Measurements from ENCODE around the gene SDK1.

Gene SDK1

DNA sequence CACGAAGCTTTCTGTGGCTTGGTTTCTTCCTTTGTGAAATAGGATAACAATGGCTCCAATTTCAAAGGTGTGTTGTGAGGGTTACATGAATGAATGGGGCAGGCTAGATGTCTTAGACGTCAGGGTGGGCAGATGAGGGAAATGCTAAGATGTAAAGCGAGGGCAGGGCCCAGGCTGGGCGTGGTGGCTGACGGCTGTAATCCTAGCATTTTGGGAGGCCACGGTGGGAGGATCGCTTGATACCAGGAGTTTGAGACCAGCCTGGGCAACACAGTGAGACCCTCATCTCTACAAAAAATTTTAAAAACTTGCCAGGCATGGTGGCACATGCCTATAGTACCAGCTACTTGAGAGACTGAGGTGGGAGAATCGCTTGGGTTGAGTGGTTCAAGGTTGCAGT is 773.4 kb downstream of the SDK1 start:
- Histone ChIP-seq H3K4me3 (no peak overlapping the region), H3K27ac (no peak overlapping the region)
- TF ChIP-seq, protein P1, sequence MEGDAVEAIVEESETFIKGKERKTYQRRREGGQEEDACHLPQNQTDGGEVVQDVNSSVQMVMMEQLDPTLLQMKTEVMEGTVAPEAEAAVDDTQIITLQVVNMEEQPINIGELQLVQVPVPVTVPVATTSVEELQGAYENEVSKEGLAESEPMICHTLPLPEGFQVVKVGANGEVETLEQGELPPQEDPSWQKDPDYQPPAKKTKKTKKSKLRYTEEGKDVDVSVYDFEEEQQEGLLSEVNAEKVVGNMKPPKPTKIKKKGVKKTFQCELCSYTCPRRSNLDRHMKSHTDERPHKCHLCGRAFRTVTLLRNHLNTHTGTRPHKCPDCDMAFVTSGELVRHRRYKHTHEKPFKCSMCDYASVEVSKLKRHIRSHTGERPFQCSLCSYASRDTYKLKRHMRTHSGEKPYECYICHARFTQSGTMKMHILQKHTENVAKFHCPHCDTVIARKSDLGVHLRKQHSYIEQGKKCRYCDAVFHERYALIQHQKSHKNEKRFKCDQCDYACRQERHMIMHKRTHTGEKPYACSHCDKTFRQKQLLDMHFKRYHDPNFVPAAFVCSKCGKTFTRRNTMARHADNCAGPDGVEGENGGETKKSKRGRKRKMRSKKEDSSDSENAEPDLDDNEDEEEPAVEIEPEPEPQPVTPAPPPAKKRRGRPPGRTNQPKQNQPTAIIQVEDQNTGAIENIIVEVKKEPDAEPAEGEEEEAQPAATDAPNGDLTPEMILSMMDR (IDR thresholded peaks at IDR 0.05), result no peak
- no peak for DNase-seq (ENCODE audit: low spot score)

DNA sequence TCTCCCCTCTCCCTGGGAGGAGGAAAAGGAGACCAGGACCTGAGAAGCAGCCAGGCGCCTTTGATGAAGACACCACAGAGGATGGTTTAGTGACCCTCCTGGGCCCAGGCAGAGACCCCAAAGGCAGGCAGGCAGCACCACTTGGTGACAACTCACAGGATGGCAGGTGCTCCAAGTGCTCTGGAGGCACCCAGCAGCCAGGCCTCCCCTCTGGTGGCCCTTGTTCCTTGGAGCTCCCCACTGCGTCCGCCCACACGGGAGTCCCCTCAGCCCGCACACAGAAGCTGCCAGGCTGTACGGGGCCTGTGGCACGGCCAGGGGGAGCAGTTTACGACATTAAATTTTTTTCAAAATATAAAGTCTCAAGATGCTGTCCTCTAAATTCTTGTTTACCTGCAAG is 773.9 kb downstream of the SDK1 start:
- Histone ChIP-seq H3K4me3 (no peak overlapping the region), H3K27ac (no peak overlapping the region)
- no peak for DNase-seq (ENCODE audit: low spot score)
- TF ChIP-seq, protein P1 (IDR thresholded peaks at IDR 0.05), result no peak

GRCh38 chr7:4076701-4077294 is 775.7 kb downstream of the SDK1 start:
- no peak for DNase-seq (ENCODE audit: low spot score)
- no peak overlapping the region for H3K27ac ChIP-seq
- TF ChIP-seq, protein P1 (IDR thresholded peaks at IDR 0.05), result no peak
- no peak overlapping the region for H3K4me3 ChIP-seq

DNA sequence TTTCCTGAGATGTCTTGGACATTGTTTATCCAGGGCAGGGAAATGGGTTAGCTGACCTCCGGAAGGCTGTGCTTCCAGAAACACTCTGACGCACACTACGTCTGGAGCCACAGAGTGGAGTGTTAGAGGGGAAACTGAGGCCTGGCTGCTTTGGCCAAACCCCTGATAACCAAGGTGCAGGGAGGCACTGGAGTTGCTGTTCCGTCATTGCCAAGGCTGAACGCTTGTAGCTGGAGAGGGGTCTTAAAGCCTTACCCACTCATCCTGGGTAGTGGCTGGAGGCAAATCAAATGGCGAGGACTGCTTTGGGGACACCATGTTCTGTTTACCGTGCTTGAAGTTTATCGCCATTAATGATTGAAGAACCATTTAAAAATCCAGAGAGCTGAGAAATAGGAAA is 776.9 kb downstream of the SDK1 start:
- TF ChIP-seq, protein P1 (IDR thresholded peaks at IDR 0.05), result no peak
- no peak for DNase-seq (ENCODE audit: low spot score)
- Histone ChIP-seq H3K4me3 (no peak overlapping the region), H3K27ac (no peak overlapping the region)

DNA sequence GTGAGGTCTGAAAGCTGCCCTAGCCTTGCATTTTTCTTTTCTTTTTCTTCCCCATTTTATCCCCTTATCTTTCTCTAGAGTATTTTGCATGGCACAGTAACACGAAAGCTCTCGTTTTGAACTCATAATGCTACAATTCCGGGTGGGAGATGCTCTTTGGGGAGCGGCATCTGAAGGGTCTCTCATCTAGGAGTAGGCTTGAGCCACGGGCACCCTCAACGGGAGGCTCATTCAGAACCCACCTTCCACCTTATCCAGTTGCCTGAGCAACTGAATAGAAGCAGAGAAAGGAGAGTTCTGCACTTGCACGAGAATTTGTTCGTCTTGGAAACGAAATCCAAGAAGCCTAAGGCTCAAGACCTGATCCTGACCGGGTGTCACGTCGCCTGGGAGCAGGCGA is 777.5 kb downstream of the SDK1 start:
- TF ChIP-seq, protein P1 (IDR thresholded peaks at IDR 0.05), result no peak
- Histone ChIP-seq H3K27ac (no peak overlapping the region), H3K4me3 (no peak overlapping the region)
- no peak for DNase-seq (ENCODE audit: low spot score)

GRCh38 chr7:4079366-4079765 is 778.3 kb downstream of the SDK1 start:
- H3K4me3 ChIP-seq, result no peak overlapping the region
- no peak overlapping the region for H3K27ac ChIP-seq
- no peak for DNase-seq (ENCODE audit: low spot score)
- TF ChIP-seq, protein P1 (IDR thresholded peaks at IDR 0.05), result no peak

- no peak overlapping the region for H3K4me3 ChIP-seq
- H3K27ac ChIP-seq, result no peak overlapping the region
- no peak for DNase-seq (ENCODE audit: low spot score)
- TF ChIP-seq, protein P1 (IDR thresholded peaks at IDR 0.05), result no peak
These were observed 778.9 kb downstream of the SDK1 start for GRCh38 chr7:4079956-4080355.
